Mucosa of descending colon (tissue), 3 donors: ENCODE data around the gene LPAR4. TPM values are rescaled to one million over a fixed set of nuclear protein-coding genes. Genes with fewer than 3 reads are reported as not detected.
A peak's percentile ranks its signal among the peaks of the same experiment; 100 is the strongest.

Source experiments
- ATAC-seq: fragments of 200-7000 bp; cut with Tn5 transposase; one replicate; pipeline ENCODE4 v1.9.1; 2020; ENCODE audit warnings: mild to moderate bottlenecking, moderate library complexity
- DNase-seq, 3 donors: peaks; one replicate each; pipeline ENCODE4 v3.0.0-alpha.2; 2020
- H3K36me3 ChIP-seq: fragments of 200-600 bp; one replicate; pipeline ENCODE4 v1.8.0; 2021; ENCODE audit warnings: low read depth, mild to moderate bottlenecking
- H3K4me1 ChIP-seq: fragments of 200-600 bp; one replicate; pipeline ENCODE4 v1.8.0; 2021; ENCODE audit warnings: low read depth, mild to moderate bottlenecking
- H3K4me3 ChIP-seq: fragments of 200-600 bp; one replicate; pipeline ENCODE4 v1.8.0; 2021; ENCODE audit warnings: mild to moderate bottlenecking
- H3K9me3 ChIP-seq: fragments of 200-600 bp; one replicate; pipeline ENCODE4 v1.8.0; 2021; ENCODE audit warnings: mild to moderate bottlenecking
- intact Hi-C, 2 donors: fragments of 100-400 bp; cut with DNase I in 1 of 2; cut with micrococcal nuclease in 1 of 2; formaldehyde crosslinking; loops; one replicate each; pipeline versions ENCODE4 v1.11.0 to v1.11.1; 2022; cut with DNase I, micrococcal nuclease
- total RNA-seq, 3 donors: library from RNA; stranded (reverse); fragmentation: NEBNext Ultra II Directional in 2 of 3; extraction: Animal tissue kit (Norgen Biotek cat#: 25700) in 2 of 3; gene quantifications; one replicate each; pipeline versions ENCODE4 v1.2.1 to v1.2.4, GENCODE V29; 2021 to 2023
- TF ChIP-seq, protein P1 (sequence below): fragments of 200-600 bp; IDR thresholded peaks from one replicate; pipeline ENCODE4 v1.8.0; 2022; ENCODE audit warnings: antibody characterized with exemption, mild to moderate bottlenecking
- donor health status: DM: no; HTN: no; CAD: no; lungs with moderate emphysema.
- donor health status: DM: no; HTN: no; CAD: no.
- donor health status: DM: no; HTN: yes; CAD: no.

Gene LPAR4
- total RNA-seq, 3 donors from 2014 or later, result 0.29 to 0.60 TPM; not detected in 1

DNA sequence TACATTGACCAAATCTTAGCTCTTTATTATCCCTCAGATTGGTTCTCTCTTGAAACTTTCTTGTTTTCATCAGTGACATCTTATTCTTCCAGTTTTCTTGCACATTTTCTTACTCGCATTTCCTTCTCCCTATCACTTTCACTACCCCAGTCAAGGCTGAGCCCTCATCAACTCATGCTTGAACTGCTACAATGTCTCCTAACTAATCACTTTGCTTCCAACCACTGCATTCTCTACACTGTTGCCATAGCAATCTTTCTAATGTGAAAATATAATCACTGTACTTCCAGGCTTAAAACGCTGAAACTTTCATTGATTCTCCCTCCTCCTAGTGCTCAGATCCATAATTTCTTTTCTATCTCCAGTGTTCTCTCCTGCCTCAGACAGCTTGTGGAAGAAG is 22.2 kb upstream of the LPAR4 start:
- DNase-seq, result no peak
- TF ChIP-seq, protein P1, sequence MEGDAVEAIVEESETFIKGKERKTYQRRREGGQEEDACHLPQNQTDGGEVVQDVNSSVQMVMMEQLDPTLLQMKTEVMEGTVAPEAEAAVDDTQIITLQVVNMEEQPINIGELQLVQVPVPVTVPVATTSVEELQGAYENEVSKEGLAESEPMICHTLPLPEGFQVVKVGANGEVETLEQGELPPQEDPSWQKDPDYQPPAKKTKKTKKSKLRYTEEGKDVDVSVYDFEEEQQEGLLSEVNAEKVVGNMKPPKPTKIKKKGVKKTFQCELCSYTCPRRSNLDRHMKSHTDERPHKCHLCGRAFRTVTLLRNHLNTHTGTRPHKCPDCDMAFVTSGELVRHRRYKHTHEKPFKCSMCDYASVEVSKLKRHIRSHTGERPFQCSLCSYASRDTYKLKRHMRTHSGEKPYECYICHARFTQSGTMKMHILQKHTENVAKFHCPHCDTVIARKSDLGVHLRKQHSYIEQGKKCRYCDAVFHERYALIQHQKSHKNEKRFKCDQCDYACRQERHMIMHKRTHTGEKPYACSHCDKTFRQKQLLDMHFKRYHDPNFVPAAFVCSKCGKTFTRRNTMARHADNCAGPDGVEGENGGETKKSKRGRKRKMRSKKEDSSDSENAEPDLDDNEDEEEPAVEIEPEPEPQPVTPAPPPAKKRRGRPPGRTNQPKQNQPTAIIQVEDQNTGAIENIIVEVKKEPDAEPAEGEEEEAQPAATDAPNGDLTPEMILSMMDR, result no peak
- Histone ChIP-seq H3K4me3 (no peak overlapping the region), H3K36me3 (no peaks in the 10 kb centered on the region), H3K9me3 (no peaks in the 10 kb centered on the region), H3K4me1 (no peaks in the 10 kb centered on the region)
- intact Hi-C loops, result no loop called here
- ATAC-seq, result no peak

DNA sequence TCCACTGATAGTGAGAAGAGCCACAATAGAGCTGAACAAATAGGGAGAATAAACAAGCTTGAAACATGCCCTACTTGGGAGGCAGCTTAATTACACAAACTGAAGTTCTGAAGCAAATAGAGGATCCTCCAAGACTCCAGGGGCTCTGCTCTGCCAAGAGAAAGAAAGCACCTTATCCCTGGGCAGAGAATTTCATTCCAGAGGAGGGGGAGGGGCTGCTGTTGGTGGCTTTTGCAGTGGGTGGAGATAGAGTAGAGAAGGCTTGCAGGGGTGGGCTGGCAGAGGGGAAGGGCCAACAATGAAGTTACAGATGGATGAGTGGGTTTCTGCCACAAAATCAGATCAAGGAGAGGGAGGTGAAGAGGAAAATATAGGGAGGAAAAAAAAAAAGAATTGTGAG is 1.0 kb upstream of the LPAR4 start:
- Histone ChIP-seq H3K4me3 (no peak overlapping the region), H3K9me3 (no peaks in the 10 kb centered on the region), H3K36me3 (no peaks in the 10 kb centered on the region), H3K4me1 (no peaks in the 10 kb centered on the region)
- TF ChIP-seq, protein P1, result no peak
- ATAC-seq (no peak), DNase-seq (no peak)
- intact Hi-C loops, result no loop called here

DNA sequence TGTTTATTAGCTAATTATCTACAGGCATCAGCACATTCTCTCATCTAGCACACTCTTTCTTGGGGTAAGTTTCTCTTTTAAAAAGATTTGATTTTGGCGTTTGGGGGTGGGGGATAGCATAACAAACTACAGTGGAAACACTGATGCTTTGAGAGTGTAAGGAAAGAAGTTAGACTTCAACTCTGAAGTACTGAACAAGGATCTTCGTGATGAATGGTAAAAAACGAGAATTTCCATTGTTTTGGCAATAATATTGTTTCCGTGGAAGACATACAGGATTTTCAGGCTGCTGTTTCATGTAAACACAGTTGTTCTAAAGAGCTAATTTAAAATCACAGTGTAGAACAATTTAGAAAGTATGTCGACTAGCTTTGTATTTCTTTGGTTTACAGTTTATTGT is 451 bp downstream of the LPAR4 start:
- intact Hi-C loops, result no loop called here
- Histone ChIP-seq H3K36me3 (no peaks in the 10 kb centered on the region), H3K9me3 (no peaks in the 10 kb centered on the region), H3K4me3 (no peak overlapping the region), H3K4me1 (no peaks in the 10 kb centered on the region)
- DNase-seq, result no peak
- ATAC-seq, result no peak
- TF ChIP-seq, protein P1, result no peak

DNA sequence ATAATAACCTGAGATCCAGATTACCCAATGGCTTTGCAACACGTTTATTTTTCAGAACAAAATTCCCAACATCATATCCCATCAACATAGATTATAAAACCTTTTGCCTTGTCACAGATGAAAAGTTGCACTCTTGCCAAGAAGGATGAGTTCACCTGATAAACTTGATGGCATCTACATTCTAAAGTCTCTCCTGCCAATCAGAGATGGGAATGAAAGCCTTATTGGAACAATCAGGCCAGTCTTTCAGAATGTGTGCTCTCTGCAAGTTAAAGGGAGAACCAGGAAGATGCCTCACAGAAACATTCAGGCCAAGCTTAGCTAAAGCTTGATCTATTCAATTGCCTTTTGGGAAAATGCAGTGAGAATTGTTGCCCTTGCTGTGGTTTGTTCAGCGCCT is 1.3 kb downstream of the LPAR4 start:
- TF ChIP-seq, protein P1, result no peak
- intact Hi-C loops, result no loop called here
- Histone ChIP-seq H3K4me1 (no peaks in the 10 kb centered on the region), H3K4me3 (no peak overlapping the region), H3K9me3 (no peaks in the 10 kb centered on the region), H3K36me3 (no peaks in the 10 kb centered on the region)
- ATAC-seq (no peak), DNase-seq (no peak)

DNA sequence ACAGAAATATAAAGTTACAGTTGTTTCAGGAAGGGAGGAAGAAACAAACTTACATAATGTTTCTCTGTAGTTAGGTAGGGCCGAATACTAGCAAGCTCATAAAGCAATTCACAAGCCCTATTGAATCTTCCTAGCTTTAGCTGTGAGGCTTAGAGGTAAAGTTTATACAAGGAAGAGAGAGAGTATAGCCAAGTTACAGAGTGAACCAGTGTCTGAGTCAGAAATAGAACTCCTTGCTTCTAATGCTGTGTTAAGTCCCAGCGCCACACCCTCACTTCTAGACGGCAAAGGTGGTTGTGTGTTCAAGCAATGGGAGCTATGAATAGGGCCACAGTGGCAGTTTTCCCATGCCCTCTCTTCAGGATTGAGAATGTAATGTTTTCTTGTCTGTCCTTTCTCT is 6.1 kb downstream of the LPAR4 start:
- peak in 2 of 3 donors; percentile 28 to 42 for DNase-seq
- Histone ChIP-seq H3K9me3 (no peaks in the 10 kb centered on the region), H3K36me3 (no peaks in the 10 kb centered on the region), H3K4me3 (no peak overlapping the region), H3K4me1 (no peaks in the 10 kb centered on the region)
- intact Hi-C loops, result loop anchor here in 1 of 2 donors (10.0 kb wide), 1 partner anchor 331 kb away; no protein-coding TSS in a partner anchor
- ATAC-seq, result peak; percentile 96
- TF ChIP-seq, protein P1, result no peak

DNA sequence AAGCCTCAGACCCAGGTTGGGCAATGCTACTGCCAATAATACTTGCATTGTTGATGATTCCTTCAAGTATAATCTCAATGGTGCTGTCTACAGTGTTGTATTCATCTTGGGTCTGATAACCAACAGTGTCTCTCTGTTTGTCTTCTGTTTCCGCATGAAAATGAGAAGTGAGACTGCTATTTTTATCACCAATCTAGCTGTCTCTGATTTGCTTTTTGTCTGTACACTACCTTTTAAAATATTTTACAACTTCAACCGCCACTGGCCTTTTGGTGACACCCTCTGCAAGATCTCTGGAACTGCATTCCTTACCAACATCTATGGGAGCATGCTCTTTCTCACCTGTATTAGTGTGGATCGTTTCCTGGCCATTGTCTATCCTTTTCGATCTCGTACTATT is 7.4 kb downstream of the LPAR4 start:
- ATAC-seq (peak; percentile 47), DNase-seq (no peak)
- intact Hi-C loops, result loop anchor here in 1 of 2 donors (10.0 kb wide), 1 partner anchor 330 kb away; no protein-coding TSS in a partner anchor
- Histone ChIP-seq H3K4me1 (no peaks in the 10 kb centered on the region), H3K36me3 (no peaks in the 10 kb centered on the region), H3K4me3 (no peak overlapping the region), H3K9me3 (no peaks in the 10 kb centered on the region)
- TF ChIP-seq, protein P1, result no peak
